GM12864 (cell line): ENCODE data around the gene NT5C2.
A peak's percentile ranks its signal among the peaks of the same experiment; 100 is the strongest.

ENCODE experiments used
- DNase-seq: peaks from one replicate; pipeline ENCODE4 v3.0.0-alpha.2; 2011; ENCODE audit warnings: low read depth
- H3K4me3 ChIP-seq: 2 replicates; pipeline ENCODE4 v1.5.1; 2011; ENCODE audit warnings: mild to moderate bottlenecking, low read depth, low read length, control low read depth
- TF ChIP-seq, protein P1 (sequence below): IDR thresholded peaks from 2 replicates; pipeline ENCODE4 v1.5.1; 2011; ENCODE audit warnings: low read depth, mild to moderate bottlenecking, moderate library complexity, low read length, control low read depth, inconsistent platforms; ENCODE audit errors: missing control alignments

NT5C2 gene

GRCh38 chr10:103127241-103127640 lies 65.8 kb downstream of the NT5C2 start:
- DNase-seq = no peak
- TF ChIP-seq, protein P1, sequence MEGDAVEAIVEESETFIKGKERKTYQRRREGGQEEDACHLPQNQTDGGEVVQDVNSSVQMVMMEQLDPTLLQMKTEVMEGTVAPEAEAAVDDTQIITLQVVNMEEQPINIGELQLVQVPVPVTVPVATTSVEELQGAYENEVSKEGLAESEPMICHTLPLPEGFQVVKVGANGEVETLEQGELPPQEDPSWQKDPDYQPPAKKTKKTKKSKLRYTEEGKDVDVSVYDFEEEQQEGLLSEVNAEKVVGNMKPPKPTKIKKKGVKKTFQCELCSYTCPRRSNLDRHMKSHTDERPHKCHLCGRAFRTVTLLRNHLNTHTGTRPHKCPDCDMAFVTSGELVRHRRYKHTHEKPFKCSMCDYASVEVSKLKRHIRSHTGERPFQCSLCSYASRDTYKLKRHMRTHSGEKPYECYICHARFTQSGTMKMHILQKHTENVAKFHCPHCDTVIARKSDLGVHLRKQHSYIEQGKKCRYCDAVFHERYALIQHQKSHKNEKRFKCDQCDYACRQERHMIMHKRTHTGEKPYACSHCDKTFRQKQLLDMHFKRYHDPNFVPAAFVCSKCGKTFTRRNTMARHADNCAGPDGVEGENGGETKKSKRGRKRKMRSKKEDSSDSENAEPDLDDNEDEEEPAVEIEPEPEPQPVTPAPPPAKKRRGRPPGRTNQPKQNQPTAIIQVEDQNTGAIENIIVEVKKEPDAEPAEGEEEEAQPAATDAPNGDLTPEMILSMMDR = no peak

GRCh38 chr10:103125323-103126267 lies 67.5 kb downstream of the NT5C2 start:
- peak; percentile 71 for DNase-seq
- H3K4me3 ChIP-seq = no peak overlapping the region; the same call in 1 of the 2 replicates
- TF ChIP-seq, protein P1 = no peak

More at GRCh38 chr10:103127241-103127640, 65.8 kb downstream of the NT5C2 start:
- no peak overlapping the region for H3K4me3 ChIP-seq

GRCh38 chr10:103124420-103125096 lies 68.5 kb downstream of the NT5C2 start:
- TF ChIP-seq, protein P1 = no peak
- no peak overlapping the region for H3K4me3 ChIP-seq
- no peak for DNase-seq

DNA sequence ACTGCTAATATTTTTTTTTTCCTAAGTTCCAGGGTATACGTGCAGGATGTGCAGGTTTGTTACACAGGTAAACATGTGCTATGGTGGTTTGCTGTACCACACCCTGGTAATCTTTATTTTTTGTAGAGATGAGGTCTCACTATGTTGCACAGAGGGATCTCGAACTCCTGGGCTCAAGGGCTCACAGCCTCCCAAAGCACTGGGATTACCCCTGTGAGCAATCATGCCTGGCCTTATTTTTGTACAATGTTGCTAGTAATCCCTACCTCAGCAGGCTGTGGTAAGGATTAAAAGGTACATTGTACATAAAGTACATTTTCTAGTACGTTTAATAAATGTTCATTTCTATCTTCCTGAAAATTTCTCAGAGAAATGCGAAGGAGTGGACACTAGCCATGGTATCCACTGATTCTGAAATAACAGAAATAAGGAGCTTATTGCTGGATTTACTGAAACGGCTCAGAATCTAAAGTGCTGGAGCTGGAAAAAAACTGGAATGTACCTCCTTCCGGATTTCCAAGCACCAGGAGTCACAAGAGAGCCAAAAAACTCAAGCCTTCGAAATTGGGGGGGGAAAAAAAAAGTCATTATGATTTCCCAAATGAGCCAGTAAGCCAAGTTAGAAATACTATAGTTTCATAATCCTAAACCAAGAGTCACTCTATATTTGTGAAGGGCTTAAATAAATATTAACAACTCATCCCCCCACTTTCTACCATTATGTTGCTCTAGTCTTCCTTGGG lies 69.6 kb downstream of the NT5C2 start:
- TF ChIP-seq, protein P1 = no peak
- no peak overlapping the region for H3K4me3 ChIP-seq
- no peak for DNase-seq

DNA sequence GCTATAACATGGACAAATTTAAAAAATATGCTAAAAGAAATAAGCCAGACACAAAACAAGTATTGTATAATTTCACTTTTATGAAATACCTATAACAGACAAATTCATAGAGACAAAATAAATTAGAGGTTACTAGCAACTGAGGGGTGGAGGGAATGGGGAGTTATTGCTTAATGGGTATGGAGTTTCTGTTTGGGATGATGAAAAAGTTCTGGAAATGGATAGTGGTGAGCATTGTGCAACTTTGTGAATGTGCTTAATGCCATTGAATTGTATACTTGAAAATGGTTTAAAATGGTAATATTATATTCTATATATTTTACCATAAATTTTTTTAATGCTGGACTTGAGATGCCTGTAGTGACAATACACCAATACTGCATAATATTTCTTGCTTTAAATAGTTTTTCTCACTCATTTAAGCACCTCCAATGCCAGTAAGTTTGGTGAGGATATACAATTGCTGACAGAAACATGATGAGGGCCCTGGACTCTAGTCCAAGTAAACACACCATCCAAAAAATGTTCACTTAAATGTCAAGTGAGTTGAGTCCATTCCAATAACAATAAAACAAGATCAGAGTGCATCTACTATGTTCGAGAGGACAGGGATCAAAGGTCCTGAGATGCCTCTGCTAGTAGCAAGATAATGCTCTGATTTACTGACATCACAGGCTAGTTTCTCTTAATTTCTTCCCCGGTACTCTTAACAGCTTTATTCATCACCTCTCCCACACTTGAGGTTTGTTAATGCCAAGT lies 71.9 kb downstream of the NT5C2 start:
- H3K4me3 ChIP-seq = no peak overlapping the region
- DNase-seq = no peak
- TF ChIP-seq, protein P1 = no peak

- TF ChIP-seq, protein P1 = no peak
Observed at GRCh38 chr10:103120546-103120945, 72.5 kb downstream of the NT5C2 start.

More at GRCh38 chr10:103120546-103120945, 72.5 kb downstream of the NT5C2 start:
- no peak for DNase-seq
- no peak overlapping the region for H3K4me3 ChIP-seq
